ENCODE data around the gene EYA3.

DNA sequence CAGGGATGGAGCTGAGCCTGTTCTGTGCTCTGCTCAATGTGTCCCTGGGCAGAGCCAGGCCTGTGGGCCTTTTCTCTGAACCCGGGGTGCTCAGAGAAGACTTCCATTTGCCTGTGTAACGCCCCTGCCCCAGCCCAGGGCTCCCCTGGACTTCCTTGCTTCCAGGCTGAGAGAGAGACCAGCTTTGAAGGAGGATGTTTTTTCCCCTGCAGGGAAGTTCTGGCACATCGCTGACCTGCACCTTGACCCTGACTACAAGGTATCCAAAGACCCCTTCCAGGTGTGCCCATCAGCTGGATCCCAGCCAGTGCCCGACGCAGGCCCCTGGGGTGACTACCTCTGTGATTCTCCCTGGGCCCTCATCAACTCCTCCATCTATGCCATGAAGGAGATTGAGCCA, 143.4 kb downstream of the EYA3 start:
- TF ChIP-seq, protein P1, sequence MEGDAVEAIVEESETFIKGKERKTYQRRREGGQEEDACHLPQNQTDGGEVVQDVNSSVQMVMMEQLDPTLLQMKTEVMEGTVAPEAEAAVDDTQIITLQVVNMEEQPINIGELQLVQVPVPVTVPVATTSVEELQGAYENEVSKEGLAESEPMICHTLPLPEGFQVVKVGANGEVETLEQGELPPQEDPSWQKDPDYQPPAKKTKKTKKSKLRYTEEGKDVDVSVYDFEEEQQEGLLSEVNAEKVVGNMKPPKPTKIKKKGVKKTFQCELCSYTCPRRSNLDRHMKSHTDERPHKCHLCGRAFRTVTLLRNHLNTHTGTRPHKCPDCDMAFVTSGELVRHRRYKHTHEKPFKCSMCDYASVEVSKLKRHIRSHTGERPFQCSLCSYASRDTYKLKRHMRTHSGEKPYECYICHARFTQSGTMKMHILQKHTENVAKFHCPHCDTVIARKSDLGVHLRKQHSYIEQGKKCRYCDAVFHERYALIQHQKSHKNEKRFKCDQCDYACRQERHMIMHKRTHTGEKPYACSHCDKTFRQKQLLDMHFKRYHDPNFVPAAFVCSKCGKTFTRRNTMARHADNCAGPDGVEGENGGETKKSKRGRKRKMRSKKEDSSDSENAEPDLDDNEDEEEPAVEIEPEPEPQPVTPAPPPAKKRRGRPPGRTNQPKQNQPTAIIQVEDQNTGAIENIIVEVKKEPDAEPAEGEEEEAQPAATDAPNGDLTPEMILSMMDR (IDR thresholded peaks at IDR 0.05; ENCODE audit: borderline replicate concordance, extremely low read depth, low read length, poor library complexity, severe bottlenecking), result no peak
- no peak for TF ChIP-seq EZH2 (IDR thresholded peaks at IDR 0.05; ENCODE audit: borderline replicate concordance, low read depth, low read length, severe bottlenecking)

Measured in DND-41 (cell line).